Measurements from ENCODE around the gene SLC26A9. TPM values are rescaled to one million over a fixed set of nuclear protein-coding genes. Genes with fewer than 3 reads are reported as not detected.

SLC26A9 gene
- total RNA-seq, 6 experiments from 2014 or later, result 0.09 TPM; not detected in 5

- Histone ChIP-seq H3K27ac (no peak overlapping the region), H3K27me3 (no peaks in the 10 kb centered on the region), H3K36me3 (no peaks in the 10 kb centered on the region), H3K4me3 (no peak overlapping the region), H3K9me3 (no peaks in the 10 kb centered on the region), H3K4me1 (peaks cover 0 to 8% (median 0%) of the 10 kb centered on the region in 4 donors)
- DNase-seq (peak; percentile 65 to 71 (median 69)), ATAC-seq (peak; percentile 84 to 91 (median 88))
- no peak for TF ChIP-seq POLR2A (IDR thresholded peaks at IDR 0.05)
- TF ChIP-seq CTCF (IDR thresholded peaks at IDR 0.05), result peak; percentile 63 to 82 (median 73)
- 32% methylated on average over 11 of the region's 14 CpGs for WGBS (ENCODE audit: insufficient coverage, low coverage, low lambda C conversion rate, missing lambda C conversion rate)
- intact Hi-C loops (cut with DNase I), result loop anchor here in 1 of 2 donors (5.0 to 10.0 kb wide), 2 partner anchors 123 to 319 kb away; no protein-coding TSS in a partner anchor
These were observed 40.9 kb upstream of the SLC26A9 start for GRCh38 chr1:205983925-205984725.

GRCh38 chr1:205981257-205981656, 38.0 kb upstream of the SLC26A9 start:
- WGBS (ENCODE audit: insufficient coverage, low coverage, low lambda C conversion rate, missing lambda C conversion rate), result 89% methylated on average over 1 of the region's 1 CpG
- DNase-seq, result no peak
- no peak for TF ChIP-seq POLR2A (IDR thresholded peaks at IDR 0.05)
- TF ChIP-seq CTCF (IDR thresholded peaks at IDR 0.05), result no peak
- no peak overlapping the region for H3K27ac ChIP-seq
- intact Hi-C loops (cut with DNase I), result loop anchor here in 1 of 2 donors (5.0 to 10.0 kb wide), 2 partner anchors 126 to 316 kb away; no protein-coding TSS in a partner anchor
- no peak for ATAC-seq
- H3K9me3 ChIP-seq, result no peaks in the 10 kb centered on the region
- H3K4me3 ChIP-seq, result no peak overlapping the region
- H3K27me3 ChIP-seq, result no peaks in the 10 kb centered on the region
- no peaks in the 10 kb centered on the region for H3K36me3 ChIP-seq
- peaks cover 0 to 8% (median 0%) of the 10 kb centered on the region in 4 donors for H3K4me1 ChIP-seq

GRCh38 chr1:205980237-205980870, 37.1 kb upstream of the SLC26A9 start:
- WGBS (ENCODE audit: insufficient coverage, low coverage, low lambda C conversion rate, missing lambda C conversion rate), result 73% methylated on average over 3 of the region's 3 CpGs
- Histone ChIP-seq H3K9me3 (no peaks in the 10 kb centered on the region), H3K4me3 (no peak overlapping the region), H3K27me3 (no peaks in the 10 kb centered on the region), H3K27ac (no peak overlapping the region), H3K4me1 (peaks cover 0 to 8% (median 0%) of the 10 kb centered on the region in 4 donors), H3K36me3 (no peaks in the 10 kb centered on the region)
- DNase-seq (no peak), ATAC-seq (no peak)
- intact Hi-C loops (cut with DNase I), result loop anchor here in 1 of 2 donors (5.0 to 10.0 kb wide), 2 partner anchors 127 to 316 kb away; no protein-coding TSS in a partner anchor
- no peak for TF ChIP-seq POLR2A (IDR thresholded peaks at IDR 0.05)
- TF ChIP-seq CTCF (IDR thresholded peaks at IDR 0.05), result no peak

- ATAC-seq, result no peak
- TF ChIP-seq POLR2A (IDR thresholded peaks at IDR 0.05) (no peak), CTCF (IDR thresholded peaks at IDR 0.05) (no peak)
- H3K27ac ChIP-seq, result no peak overlapping the region
- DNase-seq, result no peak
- no peaks in the 10 kb centered on the region for H3K27me3 ChIP-seq
- no peaks in the 10 kb centered on the region for H3K9me3 ChIP-seq
- H3K36me3 ChIP-seq, result no peaks in the 10 kb centered on the region
- H3K4me1 ChIP-seq, result peaks cover 0 to 8% (median 0%) of the 10 kb centered on the region in 4 donors
- H3K4me3 ChIP-seq, result no peak overlapping the region
- WGBS (ENCODE audit: insufficient coverage, low coverage, low lambda C conversion rate, missing lambda C conversion rate), result 81% methylated on average over 4 of the region's 6 CpGs
- intact Hi-C loops (cut with DNase I), result loop anchor here (2.0 to 5.0 kb wide), 3 partner anchors 52 to 182 kb away; no protein-coding TSS in a partner anchor
These were observed 36.0 kb upstream of the SLC26A9 start for GRCh38 chr1:205979301-205979700.
